GM18858 (cell line): ENCODE measurements around the gene TRIM63.

Source experiments
- ATAC-seq: cut with Tn5 transposase; IDR thresholded peaks from one replicate; pipeline ENCODE4 v1.9.1; 2021; ENCODE audit not compliant: unreplicated experiment

The TRIM63 gene

GRCh38 chr1:26019641-26020315 is 47.7 kb downstream of the TRIM63 start:
- ATAC-seq, result no peak

GRCh38 chr1:26017606-26018005 is 49.8 kb downstream of the TRIM63 start:
- ATAC-seq, result no peak

DNA sequence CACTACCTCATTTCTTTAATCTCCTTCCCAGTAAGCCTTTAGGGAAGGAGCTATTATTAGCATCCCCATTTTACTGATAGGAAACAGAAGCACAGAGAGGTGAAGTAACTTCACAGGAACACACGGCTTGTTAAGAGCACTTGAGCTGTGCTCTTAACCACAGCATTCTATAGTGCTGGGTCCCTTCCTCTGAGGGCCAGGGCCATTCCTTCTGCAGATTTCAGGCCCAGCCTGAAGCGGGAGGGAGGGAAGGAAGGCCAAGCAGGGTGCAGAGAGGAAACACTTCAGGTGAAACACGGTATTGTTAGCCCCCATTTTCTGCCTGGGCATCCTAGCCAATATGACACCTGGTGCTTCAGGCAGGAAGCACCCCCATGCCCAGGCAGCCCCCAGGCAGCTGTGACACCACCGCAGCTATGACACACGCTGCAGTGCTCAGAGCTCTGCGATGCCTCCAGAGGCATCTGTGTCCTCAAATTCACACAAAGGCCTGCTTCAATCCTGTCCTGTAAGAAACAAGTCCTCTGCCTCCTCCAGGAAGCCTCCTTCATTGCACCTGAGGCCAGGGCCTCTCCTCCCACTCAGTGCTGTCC is 50.4 kb downstream of the TRIM63 start:
- no peak for ATAC-seq

- no peak for ATAC-seq
Observed at GRCh38 chr1:26016258-26016952, 51.0 kb downstream of the TRIM63 start.

DNA sequence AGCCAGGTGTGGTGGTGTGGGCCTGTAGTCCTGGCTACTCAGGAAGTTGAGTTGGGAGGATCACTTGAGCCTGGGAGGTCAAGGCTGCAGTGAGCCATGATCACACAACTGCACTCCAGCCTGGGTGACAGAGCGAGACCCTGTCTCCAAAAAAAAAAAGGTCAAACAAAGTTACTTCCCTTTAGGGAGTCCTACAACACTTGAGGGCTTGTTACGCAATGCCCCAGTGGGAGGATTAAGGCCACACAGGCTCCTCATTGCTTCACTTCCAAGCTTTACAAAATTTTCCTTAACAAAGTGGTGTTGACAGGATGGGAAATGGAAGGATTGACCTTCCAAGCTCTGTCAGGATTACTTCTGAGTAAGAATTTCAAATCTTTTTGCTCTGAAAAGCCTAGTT is 52.1 kb downstream of the TRIM63 start:
- ATAC-seq, result no peak

DNA sequence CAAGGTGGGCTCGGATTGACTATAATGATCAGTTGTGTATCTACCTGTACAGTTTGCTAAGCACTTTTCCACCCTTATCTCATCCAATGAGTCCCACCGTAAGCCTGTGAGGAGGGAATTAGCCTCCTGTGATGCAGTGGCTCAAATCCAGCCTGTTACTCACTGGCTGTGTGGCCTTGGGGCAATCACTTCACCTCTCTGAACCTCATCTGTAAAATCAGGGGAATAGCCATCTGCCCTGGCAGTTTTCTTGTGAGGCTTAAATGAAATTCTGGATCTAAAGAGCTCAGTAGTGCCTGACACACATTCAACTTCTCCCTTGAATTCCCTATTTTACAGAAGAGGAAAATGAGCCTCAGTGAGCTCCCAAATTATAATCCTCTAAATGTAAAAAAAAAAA is 53.3 kb downstream of the TRIM63 start:
- no peak for ATAC-seq

- no peak for ATAC-seq
Observed at GRCh38 chr1:26012864-26013263, 54.6 kb downstream of the TRIM63 start.

DNA sequence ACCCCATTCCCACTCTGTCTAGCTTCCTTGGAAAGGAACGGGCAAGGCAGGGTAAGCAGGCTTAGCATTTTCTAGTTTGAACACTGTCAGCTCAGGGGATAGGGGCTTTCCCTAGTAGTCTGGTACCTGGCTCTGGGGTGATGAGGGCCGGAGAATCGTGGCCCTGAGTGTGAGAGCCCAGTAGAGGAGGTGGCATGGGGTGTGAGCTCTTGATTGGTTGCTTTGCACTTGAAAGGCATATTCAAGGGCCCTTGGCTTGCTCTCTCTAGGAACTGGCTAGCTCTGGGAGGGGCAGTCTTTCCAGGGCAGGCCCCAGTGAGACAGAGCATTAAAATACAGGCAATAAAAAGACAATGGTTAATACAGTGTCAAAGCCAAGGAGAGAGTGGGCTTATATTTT is 56.6 kb downstream of the TRIM63 start:
- no peak for ATAC-seq

DNA sequence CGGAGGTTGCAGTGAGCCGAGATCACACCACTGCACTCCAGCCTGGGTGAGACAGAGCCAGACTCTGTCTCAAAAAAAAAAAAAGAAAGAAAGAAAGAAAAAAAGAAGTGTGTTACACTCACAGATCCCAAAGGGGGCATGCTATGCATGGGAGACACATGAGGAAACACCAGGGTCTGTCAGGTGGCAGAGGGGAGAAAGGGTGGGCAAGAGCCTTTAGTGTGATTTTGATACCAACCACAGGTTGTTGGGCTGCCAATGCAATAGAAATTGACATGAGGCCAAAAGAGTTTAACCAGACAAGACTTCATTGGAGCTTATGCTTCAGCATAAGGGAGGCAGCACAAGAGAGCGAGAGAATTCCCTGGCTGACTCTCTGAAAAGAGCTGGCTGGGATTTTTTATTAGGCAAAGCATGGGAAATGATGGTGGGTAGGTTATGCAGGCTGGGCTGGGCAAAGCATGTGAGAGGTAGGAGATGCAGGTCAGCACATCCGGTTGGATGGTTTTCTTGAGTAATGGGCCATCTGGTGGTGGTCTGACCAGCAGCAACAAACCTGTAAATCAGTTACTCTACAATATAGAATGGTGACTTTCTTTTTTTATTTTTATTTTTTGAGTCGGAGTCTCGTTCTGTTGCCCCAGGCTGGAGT is 57.5 kb downstream of the TRIM63 start:
- no peak for ATAC-seq

- no peak for ATAC-seq
Observed at GRCh38 chr1:26006710-26007109, 60.7 kb downstream of the TRIM63 start.

DNA sequence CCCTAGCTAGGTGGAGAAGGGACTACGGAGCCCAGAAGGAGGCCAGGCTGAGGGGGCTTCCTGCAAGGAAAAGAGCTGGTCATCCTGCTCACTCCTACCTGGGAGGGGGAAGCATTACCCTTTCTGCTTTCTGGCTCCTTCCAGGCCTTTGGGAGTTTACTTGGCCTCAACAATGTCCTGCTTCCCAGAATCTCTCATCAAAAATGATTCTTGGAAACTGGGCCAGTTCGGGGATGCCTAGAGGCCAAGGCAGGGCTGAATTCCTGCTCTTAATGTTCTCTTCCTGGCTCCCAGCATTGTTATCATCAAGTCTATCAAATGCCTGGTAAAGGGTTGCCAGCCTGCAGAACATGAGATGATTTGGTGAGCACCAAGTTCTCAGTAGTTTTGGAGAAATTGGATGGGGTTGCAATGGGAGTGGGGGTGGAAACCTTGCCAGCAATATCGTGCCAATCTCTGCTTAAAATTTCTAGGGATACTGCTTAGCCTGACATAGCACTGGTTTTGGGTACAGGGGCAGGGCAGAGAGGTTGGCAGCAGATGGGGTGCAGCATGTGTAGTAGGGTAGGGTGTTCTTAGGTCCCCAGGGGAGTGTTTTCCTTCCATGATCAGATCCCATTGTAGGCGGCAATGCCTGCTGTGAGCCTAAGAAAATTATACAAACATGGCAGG is 61.9 kb downstream of the TRIM63 start:
- no peak for ATAC-seq

DNA sequence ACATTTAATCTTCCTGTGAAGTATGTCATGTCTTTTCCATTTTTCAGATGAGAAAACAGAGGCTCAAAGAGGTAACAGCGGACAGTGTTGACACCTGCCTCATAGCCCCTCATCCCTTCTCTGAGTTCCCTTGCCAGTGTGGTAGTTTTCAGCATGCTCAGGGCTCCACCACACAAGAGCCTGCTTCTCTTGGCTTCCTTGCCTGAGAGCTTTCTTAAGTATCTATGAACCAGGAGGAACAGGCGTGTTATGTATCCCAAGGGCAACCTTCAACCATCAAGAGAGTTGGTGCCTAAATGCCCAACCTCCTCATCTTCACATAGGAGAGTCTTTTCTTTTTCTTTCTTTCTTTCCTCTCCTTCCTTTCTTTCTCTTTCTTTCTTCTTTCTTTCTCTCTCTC is 63.7 kb downstream of the TRIM63 start:
- ATAC-seq, result no peak

DNA sequence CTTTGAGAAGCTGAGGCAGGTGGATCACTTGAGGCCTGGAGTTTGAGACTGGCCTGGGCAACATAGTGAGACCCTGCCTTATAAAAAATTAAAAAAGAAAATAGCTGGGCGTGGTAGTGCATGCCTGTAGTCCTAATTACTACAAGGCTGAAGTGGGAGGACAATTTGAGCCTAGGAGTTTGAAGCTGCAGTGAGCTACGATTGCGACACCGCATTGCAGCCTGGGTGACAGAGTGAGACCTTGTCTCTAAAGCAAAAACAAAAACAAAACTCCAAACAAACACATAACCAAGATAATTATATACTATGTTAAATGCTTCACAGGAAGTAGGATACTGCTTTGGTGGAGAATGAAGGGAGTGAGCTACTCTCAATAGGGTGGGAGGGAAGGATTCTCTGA is 64.2 kb downstream of the TRIM63 start:
- no peak for ATAC-seq
